NCI-H345 treated with DMSO at 0.1 percent for 48 hours (cell line): ENCODE measurements around the gene UBR4.

Experiments
- DNase-seq: peaks from one replicate; lab custom pipeline; 2025; ENCODE audit not compliant: unreplicated experiment; lab: John Stamatoyannopoulos, UW

UBR4 gene

GRCh38 chr1:19037659-19038058 lies 172.4 kb downstream of the UBR4 start:
- no peak for DNase-seq

DNA sequence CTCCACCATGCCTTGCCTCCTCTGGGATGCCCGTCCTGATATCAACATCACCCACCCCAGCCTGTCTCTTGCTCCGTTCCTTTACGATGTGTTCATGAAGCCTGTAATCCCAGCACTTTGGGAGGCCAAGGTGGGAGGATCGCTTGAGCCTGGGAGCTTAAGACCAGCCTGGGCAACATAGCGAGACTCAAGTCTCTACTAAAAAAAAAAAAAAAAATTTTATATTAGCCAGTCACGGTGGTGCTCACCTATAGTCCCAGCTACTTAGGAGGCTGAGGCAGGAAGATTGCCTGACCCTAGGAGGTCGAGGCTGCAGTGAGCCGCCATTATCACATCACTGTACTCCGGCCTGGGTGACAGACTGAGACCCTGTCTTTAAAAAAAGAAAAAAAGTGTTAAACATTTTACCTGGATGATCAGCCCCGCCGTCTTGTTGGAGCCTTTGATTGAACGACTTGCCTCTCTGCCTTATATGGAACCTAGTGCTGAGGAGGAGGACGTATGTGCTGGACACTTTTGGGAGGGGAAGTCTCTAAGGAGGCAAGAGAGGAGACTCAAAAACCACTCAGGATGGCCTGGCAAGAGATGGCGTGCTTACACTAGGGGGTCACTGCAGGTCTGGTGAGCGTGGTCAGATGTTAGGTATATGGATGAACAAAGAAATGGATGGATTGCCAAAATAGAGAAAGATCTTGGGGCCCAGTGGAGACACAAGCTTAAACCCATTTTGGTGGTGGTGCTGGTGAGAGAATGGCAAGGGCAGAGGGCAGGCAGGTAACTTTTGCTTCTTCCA lies 173.1 kb downstream of the UBR4 start:
- no peak for DNase-seq

GRCh38 chr1:19036041-19036812 lies 173.8 kb downstream of the UBR4 start:
- no peak for DNase-seq

- no peak for DNase-seq
Measured at GRCh38 chr1:19035377-19036040, 174.6 kb downstream of the UBR4 start.

GRCh38 chr1:19034721-19035120 lies 175.3 kb downstream of the UBR4 start:
- no peak for DNase-seq

- no peak for DNase-seq
Measured at GRCh38 chr1:19033926-19034680, 176.0 kb downstream of the UBR4 start.

DNA sequence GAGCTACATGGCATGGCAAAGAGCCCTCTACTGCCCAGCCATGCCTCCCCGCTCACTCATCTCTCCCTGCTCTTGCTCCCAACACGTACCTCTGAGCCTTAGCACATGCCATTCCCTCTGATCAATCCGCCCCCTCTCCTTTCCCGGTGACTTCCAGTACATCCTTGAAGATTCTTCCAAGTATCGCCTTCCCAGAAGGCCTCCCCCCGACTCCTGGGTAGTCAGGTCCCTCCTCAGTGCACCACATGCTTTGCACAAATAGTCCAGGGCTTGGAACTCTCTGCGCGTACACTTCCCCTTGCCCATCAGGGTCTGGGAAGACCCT lies 176.6 kb downstream of the UBR4 start:
- DNase-seq, result no peak

DNA sequence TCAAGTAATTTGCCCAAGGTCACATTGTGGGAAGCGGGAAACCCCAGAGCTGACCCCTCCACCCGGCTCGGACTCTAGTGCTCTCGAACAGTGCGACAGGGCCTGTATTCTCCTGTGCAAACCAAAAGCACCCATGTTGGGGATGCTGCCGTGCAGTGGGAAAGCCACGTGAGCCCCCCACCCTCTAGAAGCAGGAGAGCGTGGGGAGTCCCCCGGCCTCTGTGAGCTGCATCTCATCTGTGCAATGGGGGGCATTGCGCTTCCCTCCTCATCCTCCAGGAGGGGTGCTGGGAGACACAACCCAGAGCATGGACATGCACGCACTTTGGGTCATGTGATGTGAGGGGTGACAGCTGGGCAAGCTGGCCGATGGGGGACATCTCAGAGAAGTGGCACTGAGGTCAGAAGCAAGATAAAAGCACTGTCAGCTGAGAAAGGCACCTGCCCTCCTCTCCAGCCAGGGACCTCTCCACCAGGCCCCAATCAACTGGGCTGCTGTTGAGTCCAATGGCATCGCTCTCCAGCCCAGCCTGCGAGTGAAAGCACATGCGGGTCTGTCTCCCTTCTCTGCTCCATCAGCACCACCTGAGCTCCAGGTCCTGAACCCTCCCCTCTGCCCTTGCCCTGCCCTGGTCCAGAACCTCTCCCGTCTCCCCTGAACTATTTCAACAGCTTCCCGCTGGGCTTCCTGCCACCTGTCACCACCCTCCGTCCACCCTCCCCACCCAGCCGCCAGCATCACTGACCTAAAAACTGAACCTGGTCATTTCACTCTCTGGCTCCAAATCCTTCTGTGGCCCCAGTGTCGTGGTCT lies 177.2 kb downstream of the UBR4 start:
- no peak for DNase-seq

GRCh38 chr1:19032413-19032695 lies 177.7 kb downstream of the UBR4 start:
- DNase-seq, result no peak

GRCh38 chr1:19029191-19030085 lies 180.6 kb downstream of the UBR4 start:
- DNase-seq, result no peak

DNA sequence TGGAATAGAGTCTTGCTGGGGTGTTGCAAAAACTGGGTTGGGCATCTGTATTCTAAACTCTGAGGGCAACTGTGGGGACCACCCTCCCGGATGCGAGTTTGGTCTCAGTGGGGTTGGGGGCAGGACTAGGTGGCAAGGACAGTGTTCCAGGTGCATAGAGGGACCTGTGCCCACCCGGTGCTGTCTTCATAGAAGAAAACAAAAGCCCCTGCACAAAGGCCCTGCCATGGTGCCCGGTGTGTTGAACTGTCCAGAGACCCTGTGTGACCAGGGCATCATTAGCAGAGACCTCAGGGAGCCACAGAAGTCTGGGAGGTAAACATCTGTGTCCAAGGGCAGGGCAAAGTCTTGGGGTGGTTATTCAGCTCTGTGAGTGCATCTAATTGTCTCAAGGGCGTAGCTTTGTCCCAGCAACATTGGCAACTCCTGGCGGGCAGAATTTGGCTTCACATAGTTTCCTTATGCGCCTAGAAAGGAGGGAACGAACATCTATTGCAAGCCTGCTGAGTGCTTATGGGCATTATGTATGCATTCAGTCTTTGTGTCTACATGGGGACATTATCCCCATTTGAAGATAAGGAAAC lies 181.4 kb downstream of the UBR4 start:
- no peak for DNase-seq

DNA sequence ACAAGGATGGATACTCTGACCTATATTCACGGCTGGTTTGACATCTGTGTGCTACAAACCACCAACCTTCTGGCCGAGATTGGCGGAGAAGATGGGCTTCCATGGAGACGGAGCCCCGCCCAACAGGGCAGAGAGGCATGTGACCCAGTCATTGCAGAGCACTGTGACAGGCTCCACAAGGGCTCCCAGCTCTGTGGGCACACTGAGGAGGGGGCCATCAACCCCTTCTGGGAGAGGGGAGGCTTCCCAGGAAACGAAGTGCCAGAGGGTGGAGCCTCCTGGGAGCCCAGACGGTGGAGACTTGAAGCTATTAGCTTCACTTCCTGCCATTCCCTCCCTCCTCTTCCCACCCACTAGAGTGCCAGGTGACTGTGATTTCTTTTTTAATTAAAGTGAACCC lies 182.0 kb downstream of the UBR4 start:
- peak; percentile 26 for DNase-seq
